K562 (cell line): ENCODE measurements around the gene OBSCN. TPM values are rescaled to one million over a fixed set of nuclear protein-coding genes. Genes with fewer than 3 reads are reported as not detected.
A peak's percentile ranks its signal among the peaks of the same experiment; 100 is the strongest.

ENCODE experiments used
- ATAC-seq: fragments of 200-7000 bp; cut with Tn5 transposase; 3 replicates; pipeline ENCODE4 v1.9.1; 2020; ENCODE audit warnings: moderate library complexity
- BruUV-seq: library from RNA; stranded (reverse); fragments of 400-500 nt; replicated peaks from 2 replicates; lab custom pipeline; 2021; lab: Mats Ljungman, UMichigan
- CTCF ChIA-PET: fragments of 300-600 bp; formaldehyde crosslinking; extraction: SDS; loops from one replicate; lab custom pipeline; 2021; ENCODE audit warnings: low intra/inter-chr PET ratio; lab: Yijun Ruan, JAX
- POLR2A ChIA-PET: fragments of 300-600, 350-650 bp; sonication (Branson Sonifier 250); formaldehyde crosslinking; extraction: SDS; loops from one replicate; lab custom pipeline; 2021; ENCODE audit warnings: antibody characterized with exemption, inconsistent platforms; lab: Yijun Ruan, JAX
- DNase-seq, 4 experiments: peaks; one replicate each; pipeline versions ENCODE4 v3.0.0 to v3.0.0-alpha.2; 2011 to 2018; ENCODE audit warnings: low spot score in 3 of 4, mixed read lengths in 3 of 4; ENCODE audit errors: extremely low read depth in 1 of 4
- FAIRE-seq: peaks from 2 replicates; lab custom pipeline; 2011; peaks lifted over from hg19 to GRCh38; lab: Jason Lieb, UNC
- H2AFZ ChIP-seq: 2 replicates; pipeline ENCODE4 v1.6.0; 2011; ENCODE audit warnings: low read depth, low read length, control low read depth, inconsistent platforms
- H3K27ac ChIP-seq: fragments of 200-600 bp; 3 replicates; pipeline ENCODE4 v1.8.0; 2011; ENCODE audit warnings: low read depth, mild to moderate bottlenecking, control low read depth, inconsistent platforms, low read length, moderate library complexity, mixed read lengths; ENCODE audit errors: extremely low read depth
- H3K27me3 ChIP-seq, 2 experiments: fragments of 300-600 bp in 1 of 2; 2 replicates in 1 of 2; 3 replicates in 1 of 2; pipeline versions ENCODE4 v1.6.0 to v1.8.0; 2011; ENCODE audit warnings: inconsistent platforms in 2 of 2, low read length in 2 of 2, mild to moderate bottlenecking in 1 of 2, mixed read lengths in 1 of 2, moderate library complexity in 1 of 2; ENCODE audit not compliant: control insufficient read depth in 2 of 2, insufficient read depth in 2 of 2
- H3K36me3 ChIP-seq: fragments of 300-600 bp; 3 replicates; pipeline ENCODE4 v1.8.0; 2011; ENCODE audit warnings: mild to moderate bottlenecking, low read length, inconsistent platforms; ENCODE audit not compliant: control insufficient read depth, insufficient read depth
- H3K4me1 ChIP-seq, 2 experiments: fragments of 200-600 bp in 1 of 2; replicated peaks in 1 of 2; 2 replicates in 1 of 2; 3 replicates in 1 of 2; pipeline versions ENCODE4 v1.5.1 to v1.8.0; 2011; ENCODE audit warnings: inconsistent platforms in 2 of 2, low read length in 2 of 2, mild to moderate bottlenecking in 1 of 2, mixed read lengths in 1 of 2, moderate library complexity in 1 of 2; ENCODE audit not compliant: control insufficient read depth in 2 of 2, insufficient read depth in 2 of 2
- H3K4me2 ChIP-seq: 2 replicates; pipeline ENCODE4 v1.6.1; 2011; ENCODE audit warnings: low read length, control low read depth, inconsistent platforms, mixed read lengths; ENCODE audit not compliant: insufficient read depth
- H3K4me3 ChIP-seq: fragments of 200-600 bp; sonication (generic), shearing (Covaris generic); 2 replicates; pipeline ENCODE4 v1.5.1; 2016; ENCODE audit warnings: control low read depth, inconsistent platforms
- H3K79me2 ChIP-seq: fragments of 200-600 bp; 3 replicates; pipeline ENCODE4 v1.8.0; 2011; ENCODE audit warnings: low read length, inconsistent platforms; ENCODE audit not compliant: control insufficient read depth, insufficient read depth
- H3K9ac ChIP-seq, 2 experiments: 2 replicates each; pipeline versions ENCODE4 v1.6.0 to v1.6.1; 2011; ENCODE audit warnings: low read depth in 2 of 2, low read length in 2 of 2, control low read depth in 1 of 2, inconsistent platforms in 1 of 2, mild to moderate bottlenecking in 1 of 2, mixed read lengths in 1 of 2; ENCODE audit not compliant: insufficient read depth in 1 of 2
- H3K9me1 ChIP-seq: one replicate; pipeline ENCODE4 v1.6.0; 2011; ENCODE audit warnings: inconsistent platforms, mild to moderate bottlenecking, low read length, moderate library complexity; ENCODE audit not compliant: control insufficient read depth, insufficient read depth
- H3K9me3 ChIP-seq: replicated peaks from 2 replicates; pipeline ENCODE4 v1.5.1; 2011; ENCODE audit warnings: low read depth, low read length, inconsistent platforms; ENCODE audit not compliant: control insufficient read depth, insufficient read depth
- H4K20me1 ChIP-seq: replicated peaks from 2 replicates; pipeline ENCODE4 v1.6.1; 2011; ENCODE audit warnings: low read length, inconsistent platforms, mixed read lengths; ENCODE audit not compliant: control insufficient read depth, insufficient read depth
- ZBTB7A ChIP-seq: IDR thresholded peaks from 2 replicates; pipeline ENCODE4 v1.6.1; 2011; ENCODE audit warnings: low read depth, mild to moderate bottlenecking, low read length, moderate library complexity, borderline replicate concordance; ENCODE audit not compliant: control insufficient read depth
- ZNF431 ChIP-seq: sonication (generic); formaldehyde crosslinking; IDR thresholded peaks from 2 replicates; pipeline ENCODE4 v1.8.0; 2022; ENCODE audit warnings: mild to moderate bottlenecking, missing genetic modification reagents
- WGBS: fragments of 100-300 bp; shearing (Covaris generic); methylation state at CpG from one replicate; pipeline ENCODE4 v1.1.6; 2016; ENCODE audit warnings: low coverage, mixed read lengths; ENCODE audit not compliant: insufficient coverage; ENCODE audit errors: missing lambda C conversion rate; 5-methylcytosine and 5-hydroxymethylcytosine counted together
- in situ Hi-C: fragments of 300-500 bp; cut with MboI; formaldehyde crosslinking; loops from 4 replicates; pipeline ENCODE4 v1.15.0; 2018; ENCODE audit warnings: inconsistent platforms, mixed read lengths
- intact Hi-C: fragments of 100-400 bp; cut with micrococcal nuclease; formaldehyde crosslinking; loops from 2 replicates; pipeline ENCODE4 v1.14.2; 2022
- polyA plus RNA-seq, 8 experiments: library from polyadenylated mRNA; depleted of rRNA in 4 of 8; stranded (reverse) in 5 of 8; unstranded in 3 of 8; fragments of >200 nt; fragmentation: Nextera tagmentation in 2 of 8; fragmentation: Illumina TruSeq in 1 of 8; extraction: Ambion mirVana in 2 of 8; extraction: Trizol in 1 of 8; gene quantifications; 2 replicates each; pipeline versions ENCODE4 v1.2.1 to v1.2.3, GENCODE V29; 2011 to 2014; ENCODE audit warnings: inconsistent platforms in 1 of 8, missing spikeins in 1 of 8
- total RNA-seq, 7 experiments: library from RNA; depleted of rRNA in 6 of 7; stranded (reverse); fragments of >200 nt in 6 of 7; fragmentation: Illumina TruSeq in 2 of 7; extraction: Trizol in 2 of 7; gene quantifications; 2 replicates each; pipeline versions ENCODE4 v1.2.1 to v1.2.3, GENCODE V29; 2011 to 2021; ENCODE audit warnings: low replicate concordance in 1 of 7

OBSCN gene
- total and polyA plus RNA-seq, 9 of the 15 experiments (the other 6 are each of a cell fraction or from before 2014, with no cell fraction given) = 0.18 to 19.7 (median 3.6) TPM

GRCh38 chr1:228337711-228338520 lies 130.1 kb downstream of the OBSCN start:
- Histone ChIP-seq H3K9me1 (no peaks in the 10 kb centered on the region), H2AFZ (no peak overlapping the region), H3K79me2 (no peaks in the 10 kb centered on the region), H3K9me3 (no peaks in the 10 kb centered on the region), H3K27me3 (peaks cover 16 to 48% of the 10 kb centered on the region in 2 experiments; a peak in 4 of 5 replicates), H3K4me1 (peaks cover 5 to 57% of the 10 kb centered on the region in 2 experiments; a peak in 3 of 5 replicates), H3K4me3 (no peak overlapping the region), H3K9ac (peak overlapping the region in 1 of 2 experiments; percentile 39; a peak in 1 of 4 replicates), H3K4me2 (no peak overlapping the region), H4K20me1 (no peaks in the 10 kb centered on the region), H3K36me3 (no peaks in the 10 kb centered on the region), H3K27ac (no peak overlapping the region)
- DNase-seq = no peak
- TF ChIP-seq ZNF431 (no peak), ZBTB7A (peak; percentile 35)
- intact Hi-C loops = no loop called here
- POLR2A ChIA-PET = interaction anchor here (0.6 to 1.2 kb wide), 2 partner anchors 14 to 65 kb away, joined by 3 to 4 read pairs; no protein-coding TSS in a partner anchor
- peak; percentile 23 for FAIRE-seq
- CTCF ChIA-PET = interaction anchor here (4.5 kb wide), 1 partner anchor 177 kb away, joined by 21 read pairs; no protein-coding TSS in a partner anchor
- WGBS = 22% methylated on average over 25 of the region's 26 CpGs
- ATAC-seq = no peak
- in situ Hi-C loops = loop anchor here (10.0 kb wide), 1 partner anchor 177 kb away; no protein-coding TSS in a partner anchor
- BruUV-seq = no TSS peak
